HG02840 (cell line): ENCODE measurements around the gene ADAMTS8.

Experiments
- ATAC-seq: cut with Tn5 transposase; IDR thresholded peaks from one replicate; pipeline ENCODE4 v1.9.1; 2021; ENCODE audit warnings: mild to moderate bottlenecking, moderate library complexity, moderate number of reproducible peaks; ENCODE audit not compliant: unreplicated experiment, low FRiP score

The ADAMTS8 gene

DNA sequence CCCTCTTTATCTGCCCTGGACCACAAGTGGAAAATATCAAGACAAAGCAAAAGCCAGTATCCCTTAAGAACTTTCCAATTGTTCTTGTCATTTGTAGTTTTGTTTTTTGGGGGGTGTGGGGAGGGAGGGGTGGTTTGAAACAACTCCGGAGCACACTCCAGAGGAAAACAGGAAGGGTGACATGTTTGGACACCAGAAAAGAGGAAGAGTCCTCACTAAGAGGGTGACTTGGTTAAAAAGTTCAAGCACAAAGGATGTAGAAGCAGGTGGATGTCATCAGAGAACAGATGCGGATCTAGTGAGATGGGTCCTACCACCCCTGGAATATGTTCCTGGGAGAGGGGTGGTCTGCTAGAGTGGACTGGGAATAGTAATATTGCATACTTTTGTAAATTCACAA, 25.8 kb downstream of the ADAMTS8 start:
- no peak for ATAC-seq

DNA sequence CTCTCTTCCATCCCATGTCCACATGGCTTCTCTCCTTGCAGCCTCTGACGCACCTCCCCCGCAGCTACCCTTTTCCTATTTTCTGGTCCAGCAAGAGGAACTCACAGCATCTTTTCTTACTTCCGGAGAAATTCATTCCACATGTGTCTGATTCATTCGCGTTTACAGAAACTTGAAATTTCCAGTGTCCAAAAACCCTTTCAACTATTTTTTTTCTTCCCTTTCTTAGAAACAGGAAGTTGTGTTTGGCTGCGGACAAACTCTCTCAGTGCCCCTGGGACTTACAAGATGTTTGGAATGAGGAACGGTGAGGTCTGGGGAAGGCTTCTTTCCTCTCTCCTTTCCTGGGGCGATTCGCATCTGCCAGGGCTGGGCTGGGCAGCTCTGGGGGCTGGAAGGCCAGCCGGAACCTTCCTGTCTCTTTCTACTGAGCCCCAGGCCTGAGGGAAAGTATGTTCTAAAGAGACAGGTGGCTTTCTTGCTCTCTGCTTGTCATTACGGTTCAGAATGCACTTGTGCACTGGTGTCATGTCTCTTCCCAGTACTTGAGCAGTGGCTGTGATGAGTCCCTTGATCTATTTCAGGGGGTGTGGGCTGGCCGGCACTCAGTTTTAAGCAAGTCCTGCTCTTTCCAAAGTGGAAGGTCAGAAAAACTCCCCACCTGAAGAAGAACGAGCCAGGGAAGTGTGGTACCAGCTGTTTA, 27.5 kb downstream of the ADAMTS8 start:
- ATAC-seq, result no peak

DNA sequence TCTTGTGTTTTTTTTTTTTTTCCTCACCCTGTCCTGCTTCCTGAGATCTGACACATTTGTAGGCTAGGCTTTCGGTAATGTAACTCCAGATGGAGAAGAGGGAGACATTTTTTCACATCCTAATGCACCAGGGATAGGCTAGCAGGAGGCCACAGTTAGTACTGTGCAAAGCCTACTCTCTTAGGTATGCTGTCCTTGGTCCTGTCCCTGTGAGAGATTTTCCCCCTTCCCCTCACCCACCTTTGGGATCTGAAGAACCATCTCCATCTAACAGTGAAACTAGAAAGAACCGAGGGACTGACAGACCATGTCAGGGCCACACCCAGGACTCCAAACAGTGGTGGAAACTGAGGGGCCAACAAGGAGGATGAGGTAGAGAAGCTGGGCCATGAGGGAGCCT, 29.2 kb downstream of the ADAMTS8 start:
- no peak for ATAC-seq

DNA sequence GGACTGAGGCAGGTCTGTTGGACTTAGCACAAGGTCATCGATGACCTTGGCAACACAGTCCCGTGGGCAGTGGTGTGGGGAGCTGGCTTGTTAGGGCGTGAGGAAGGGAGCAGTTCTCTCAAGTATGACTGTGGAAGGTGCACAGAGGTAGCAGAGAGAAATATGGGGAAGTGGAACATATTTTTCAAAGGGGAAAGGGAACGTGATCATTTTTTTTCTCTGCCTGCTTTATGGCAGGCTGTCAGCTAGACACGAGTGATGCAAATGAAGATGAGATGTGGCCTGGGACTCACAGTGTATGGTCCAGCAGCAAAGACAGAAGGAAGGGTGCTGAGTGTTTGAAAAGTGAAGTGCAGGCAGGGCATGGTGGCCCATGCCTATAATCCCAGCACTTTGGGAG, 30.6 kb downstream of the ADAMTS8 start:
- no peak for ATAC-seq

DNA sequence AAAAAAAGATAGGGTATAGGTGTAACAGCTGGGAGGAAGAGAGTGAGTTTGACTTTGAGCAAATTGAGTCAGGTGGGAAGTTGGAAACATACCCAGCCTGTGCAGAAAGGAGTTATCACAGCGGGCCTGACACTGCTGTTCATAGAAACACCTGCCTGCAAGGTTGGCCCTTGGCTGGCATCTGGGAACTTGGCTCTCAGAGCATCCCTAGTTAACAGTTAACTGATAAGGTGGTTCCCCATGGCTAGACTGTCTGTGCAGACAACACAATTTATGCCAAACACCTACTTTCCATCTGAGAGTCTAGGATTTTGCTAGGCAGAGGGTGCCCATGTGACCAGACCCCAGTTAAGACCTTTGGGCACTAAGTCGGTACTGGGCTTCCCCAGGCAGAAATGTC, 31.4 kb downstream of the ADAMTS8 start:
- no peak for ATAC-seq

DNA sequence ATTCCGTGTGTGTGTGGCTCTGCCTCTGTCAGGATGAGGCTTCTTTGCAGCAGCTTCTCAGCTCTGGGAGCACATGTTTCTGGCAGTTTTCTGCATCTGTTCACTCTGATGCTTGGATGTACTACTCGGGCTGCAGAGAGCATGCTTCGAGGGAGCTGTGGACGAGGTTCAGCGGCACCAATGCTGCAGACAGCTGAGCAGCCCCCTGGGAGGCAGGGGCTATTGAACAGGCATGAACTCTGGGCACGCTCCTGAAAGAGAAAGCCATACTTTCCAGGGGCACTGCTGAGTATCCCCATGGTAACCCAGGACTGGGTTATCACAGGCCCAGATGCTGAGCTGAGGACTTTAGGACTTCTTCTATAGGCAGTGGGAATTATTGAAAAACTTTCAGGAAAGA, 33.8 kb downstream of the ADAMTS8 start:
- no peak for ATAC-seq

DNA sequence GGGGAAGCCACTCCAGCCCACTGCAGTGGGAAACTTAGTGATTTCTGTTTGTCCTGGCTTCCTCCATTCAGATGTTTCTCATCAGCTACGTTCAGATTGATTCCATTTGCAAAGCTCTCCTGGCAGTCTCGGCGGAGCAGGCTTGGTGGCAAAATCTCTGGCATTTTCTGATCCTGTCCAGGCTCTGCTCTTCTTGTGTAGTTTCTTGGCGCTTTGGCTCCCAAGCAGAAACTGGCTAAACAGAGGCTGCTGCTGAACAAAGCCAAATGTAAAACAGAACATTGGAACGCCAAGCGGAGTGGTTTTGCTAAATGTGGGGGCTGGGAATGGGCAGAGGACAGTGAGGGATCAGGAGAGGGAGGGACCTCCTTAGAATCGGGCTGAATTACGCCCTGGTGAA, 36.7 kb downstream of the ADAMTS8 start:
- no peak for ATAC-seq

DNA sequence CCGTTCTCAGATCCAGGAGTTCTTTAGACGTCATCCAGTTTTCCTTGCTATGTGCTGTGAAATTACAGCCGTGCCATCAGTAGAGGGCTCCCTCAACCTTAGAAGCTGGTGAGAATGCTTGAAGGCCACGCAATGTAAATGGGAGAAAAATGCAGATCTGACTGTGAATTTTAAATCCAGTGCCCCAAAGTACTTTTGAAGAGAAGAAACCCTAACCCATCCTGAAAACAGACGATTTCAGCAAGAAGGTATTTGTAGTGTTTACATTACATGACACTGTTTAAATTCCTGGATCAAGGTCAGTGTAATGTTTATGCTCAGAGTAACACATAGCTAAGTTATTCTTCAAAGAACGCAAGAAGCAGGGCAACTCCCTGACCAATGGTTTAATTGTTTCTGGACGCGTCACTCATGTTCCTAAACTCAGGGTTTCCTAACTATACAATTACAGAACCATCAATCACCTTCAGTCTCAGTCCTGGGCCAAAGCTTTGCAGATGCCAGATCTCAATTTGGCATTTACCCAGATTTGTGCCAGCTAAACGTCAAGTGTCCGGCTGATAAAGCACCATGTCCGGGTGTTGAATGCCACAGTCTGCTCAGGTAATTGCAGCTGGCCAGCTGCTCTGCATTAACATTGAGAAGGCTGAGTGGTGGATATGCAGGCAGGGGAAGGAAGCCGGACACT, 38.2 kb downstream of the ADAMTS8 start:
- no peak for ATAC-seq

DNA sequence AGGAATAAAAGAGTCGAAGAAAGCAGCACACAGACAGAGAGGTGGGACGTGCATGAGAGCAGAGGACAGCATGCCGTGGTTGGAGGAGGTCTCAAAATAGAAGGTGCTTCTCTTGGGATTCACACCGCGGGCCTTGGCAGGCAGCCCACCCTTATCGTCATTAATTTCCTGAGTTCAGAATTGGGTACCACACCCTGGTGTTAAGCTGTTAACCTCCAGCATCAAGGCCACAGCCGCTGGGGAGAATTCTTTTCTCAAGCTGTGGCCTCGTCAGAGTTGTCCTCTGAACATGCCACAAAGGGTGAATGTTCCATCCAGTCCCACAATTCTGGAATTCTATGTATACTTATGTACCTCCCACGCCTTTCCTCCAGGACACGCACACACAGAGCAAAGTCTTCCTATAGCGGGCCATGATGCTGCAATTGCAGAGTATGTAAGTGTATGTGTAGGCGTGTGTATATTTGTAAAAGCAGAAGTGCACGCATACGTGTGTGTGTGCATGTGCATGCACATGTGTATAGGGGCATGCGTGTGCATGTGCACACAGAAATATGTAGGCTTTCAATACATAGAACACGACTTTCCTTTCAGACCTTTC, 39.0 kb downstream of the ADAMTS8 start:
- ATAC-seq, result no peak

DNA sequence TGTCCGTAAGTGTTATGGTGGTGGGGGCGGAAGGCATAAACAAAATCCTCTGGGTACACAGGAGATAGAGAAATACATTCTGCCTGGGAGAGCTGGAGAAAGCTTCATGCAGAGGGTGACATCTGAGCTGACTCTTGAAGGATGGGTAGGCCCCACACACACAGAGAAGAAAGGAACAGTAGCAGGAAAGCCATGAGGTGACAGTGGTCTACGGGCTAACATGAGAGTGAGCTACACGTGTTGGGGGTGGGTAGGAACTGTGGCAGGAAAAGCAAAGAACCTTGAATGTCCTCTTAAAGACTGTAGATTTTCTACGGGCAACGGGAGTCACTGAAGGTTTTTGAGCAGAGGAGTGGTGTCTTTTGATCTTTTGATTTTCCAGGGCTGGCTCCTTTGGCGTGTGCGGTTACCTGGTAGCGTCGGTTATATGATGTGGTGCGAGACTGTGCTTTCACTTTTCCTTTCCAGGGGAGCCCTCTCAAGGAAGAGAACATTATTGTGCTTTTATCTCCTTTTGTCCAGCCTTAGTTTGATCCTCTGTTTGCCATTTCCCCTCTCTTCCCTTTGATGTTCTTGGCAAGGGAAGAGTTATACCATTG, 39.7 kb downstream of the ADAMTS8 start:
- no peak for ATAC-seq

DNA sequence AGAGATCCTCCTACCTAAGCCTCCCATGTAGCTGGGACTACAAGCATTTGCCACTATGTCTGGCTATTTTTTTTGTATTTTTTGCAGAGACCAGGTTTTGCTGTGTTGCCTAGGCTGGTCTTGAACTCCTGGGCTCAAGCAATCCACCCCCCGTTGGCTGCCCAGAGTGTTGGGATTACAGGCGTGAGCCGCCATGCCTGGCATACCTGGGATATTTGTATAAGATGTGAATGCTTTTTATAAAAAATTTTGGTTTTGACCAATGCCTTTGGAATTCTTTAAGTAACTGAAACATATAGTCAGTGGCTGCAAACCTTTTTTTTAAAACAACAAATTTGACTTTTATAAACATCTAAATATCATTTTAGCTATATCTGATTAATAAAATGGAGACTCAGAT, 42.4 kb downstream of the ADAMTS8 start:
- no peak for ATAC-seq

DNA sequence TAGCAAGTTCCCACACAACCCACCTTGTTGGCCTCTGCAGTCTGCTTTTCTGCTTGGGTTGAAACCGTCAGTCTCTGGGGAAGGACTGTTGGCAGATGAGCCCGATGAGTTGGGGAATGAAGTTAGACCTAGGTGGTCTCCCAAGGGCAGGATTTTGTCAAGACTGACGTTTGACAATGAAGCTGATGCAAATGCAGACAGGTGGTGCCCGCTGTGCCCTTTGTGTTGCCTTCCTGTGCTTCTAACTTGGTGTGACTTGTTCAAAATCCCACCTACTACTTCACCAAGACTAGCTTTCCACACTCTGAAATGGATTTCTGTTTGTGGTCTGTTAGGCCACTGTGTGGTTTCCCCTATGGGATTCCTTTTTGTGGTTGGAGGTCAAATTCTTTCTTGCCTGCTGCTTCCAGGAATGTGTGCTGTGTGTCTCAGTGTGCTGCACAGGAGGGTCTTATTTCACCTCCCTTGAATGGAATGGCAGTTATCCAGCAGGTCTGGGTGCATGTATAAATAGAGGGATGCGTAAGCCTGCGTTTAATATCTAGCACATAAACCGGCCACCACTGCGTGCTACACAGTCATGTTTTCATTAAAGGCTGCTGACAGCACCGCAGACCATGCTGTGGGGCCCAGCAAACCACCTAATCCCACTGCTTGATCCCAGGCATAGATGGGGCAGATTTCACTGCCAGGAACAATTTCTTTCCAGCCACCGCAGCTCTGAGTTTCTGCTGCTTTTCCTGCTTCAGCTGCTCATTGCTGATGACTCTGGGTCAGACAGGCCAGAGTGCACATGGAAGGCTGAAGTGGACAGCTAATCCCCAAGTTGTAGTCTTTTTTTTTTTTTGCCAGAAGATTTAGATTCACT, 44.8 kb downstream of the ADAMTS8 start:
- ATAC-seq, result no peak

DNA sequence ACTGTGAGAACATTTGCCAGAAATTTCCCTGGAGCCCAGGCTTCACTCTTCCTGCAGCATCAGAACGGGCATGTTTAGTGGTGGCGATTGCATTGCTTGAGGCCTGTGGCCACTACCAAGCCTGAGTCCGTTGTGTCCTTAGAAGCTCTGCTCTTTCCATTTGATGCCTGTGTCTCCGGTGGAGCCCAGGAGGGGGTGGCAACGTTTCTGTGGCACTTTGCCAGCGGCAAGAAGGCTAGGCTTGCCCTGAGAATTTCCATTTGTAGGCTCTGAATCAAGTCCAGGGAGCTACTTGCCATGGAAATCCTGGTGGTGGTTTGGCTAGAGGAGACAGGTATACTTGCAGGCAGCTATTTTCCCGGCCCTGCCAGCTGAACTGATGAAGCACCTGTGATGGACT, 47.1 kb downstream of the ADAMTS8 start:
- ATAC-seq, result no peak

DNA sequence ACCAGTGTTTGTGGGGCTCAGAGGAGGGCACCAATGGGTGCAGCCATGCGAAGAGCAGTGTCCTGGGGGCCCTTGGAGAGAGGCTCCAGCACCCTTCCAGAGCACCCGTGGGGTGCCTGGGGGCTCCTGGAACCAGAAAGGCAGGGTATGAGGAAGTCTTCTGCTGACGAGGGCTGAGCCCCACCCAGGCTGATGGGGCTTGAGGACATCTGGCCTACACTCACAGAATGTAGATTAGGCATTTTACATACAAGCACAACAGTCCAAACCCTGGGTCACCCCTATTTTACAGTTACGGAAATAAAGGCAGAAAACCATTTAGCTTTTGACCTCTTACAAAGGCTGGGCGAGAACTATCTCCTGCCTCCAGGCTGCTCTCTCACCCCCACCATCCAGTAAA, 47.6 kb downstream of the ADAMTS8 start:
- no peak for ATAC-seq

DNA sequence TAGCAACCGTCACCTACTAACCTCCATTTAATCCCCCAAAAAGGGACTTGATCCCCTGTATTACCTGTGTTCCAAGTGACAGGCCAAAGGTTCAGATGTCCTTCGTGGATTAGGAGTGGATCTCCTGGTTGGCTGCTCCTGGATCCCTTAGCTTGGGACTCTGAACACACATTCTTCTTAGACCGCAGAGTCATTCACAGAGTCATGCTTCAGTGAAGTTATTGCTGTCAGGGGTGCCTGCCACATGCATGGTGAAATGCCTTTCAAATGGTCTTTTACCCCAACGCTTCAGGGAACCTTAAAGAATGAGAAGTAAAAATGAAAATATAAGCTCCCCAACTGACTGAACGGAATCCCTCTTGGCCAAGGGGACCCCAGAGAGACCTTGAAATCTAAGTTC, 49.1 kb downstream of the ADAMTS8 start:
- no peak for ATAC-seq

DNA sequence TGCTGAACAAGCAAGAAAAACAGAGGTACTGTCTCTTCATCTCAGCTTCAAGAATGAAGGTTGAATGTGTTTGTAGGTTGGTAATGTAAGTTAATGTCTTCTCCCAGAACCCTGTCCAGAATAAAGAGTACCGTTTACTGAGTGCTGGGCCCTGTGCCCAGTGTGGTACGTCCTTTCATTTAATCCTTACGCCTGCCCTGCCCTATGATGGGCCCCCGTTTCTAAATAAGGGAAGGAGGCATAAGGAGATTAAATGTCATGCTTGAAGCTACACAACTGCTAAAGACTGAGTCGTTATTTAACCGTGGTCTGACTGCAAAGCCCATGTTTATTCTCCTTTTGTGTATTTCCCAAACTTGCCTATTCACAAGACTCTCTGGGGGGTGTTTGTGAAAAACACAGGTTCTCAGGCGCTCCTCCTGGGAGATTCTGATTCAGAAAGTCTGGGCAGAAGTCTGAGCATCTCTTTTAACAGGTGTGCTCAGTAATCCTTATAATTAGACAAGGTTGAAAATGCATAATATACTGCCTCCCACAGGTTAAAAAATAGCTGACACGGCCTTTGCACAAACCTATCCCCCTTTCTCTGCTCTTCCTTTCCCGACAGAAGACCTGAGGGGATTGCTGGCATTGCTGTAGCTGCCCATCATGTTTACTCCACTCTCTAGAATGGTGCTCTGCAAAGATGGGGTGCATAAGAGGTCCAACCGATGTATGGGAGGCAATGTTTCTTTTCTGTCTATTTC, 57.4 kb downstream of the ADAMTS8 start:
- no peak for ATAC-seq

DNA sequence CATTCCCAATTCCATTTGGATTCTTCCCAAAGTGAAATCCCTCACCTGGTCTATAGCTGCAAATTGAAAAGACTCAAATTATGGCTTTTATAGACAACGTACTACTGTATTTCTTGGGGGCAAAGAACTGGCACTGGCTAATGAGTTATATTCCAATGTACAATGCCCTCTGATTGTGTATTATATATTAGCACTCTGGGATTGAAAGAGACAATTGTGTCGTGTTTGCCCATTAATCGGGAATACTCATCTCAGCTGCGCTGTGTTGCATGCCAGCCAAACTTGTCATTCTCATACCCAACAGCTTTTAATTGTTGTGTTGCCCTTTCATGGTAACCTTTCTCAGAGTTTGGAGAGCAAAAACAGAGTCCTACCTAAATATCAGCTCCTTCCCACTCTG, 58.7 kb downstream of the ADAMTS8 start:
- no peak for ATAC-seq

DNA sequence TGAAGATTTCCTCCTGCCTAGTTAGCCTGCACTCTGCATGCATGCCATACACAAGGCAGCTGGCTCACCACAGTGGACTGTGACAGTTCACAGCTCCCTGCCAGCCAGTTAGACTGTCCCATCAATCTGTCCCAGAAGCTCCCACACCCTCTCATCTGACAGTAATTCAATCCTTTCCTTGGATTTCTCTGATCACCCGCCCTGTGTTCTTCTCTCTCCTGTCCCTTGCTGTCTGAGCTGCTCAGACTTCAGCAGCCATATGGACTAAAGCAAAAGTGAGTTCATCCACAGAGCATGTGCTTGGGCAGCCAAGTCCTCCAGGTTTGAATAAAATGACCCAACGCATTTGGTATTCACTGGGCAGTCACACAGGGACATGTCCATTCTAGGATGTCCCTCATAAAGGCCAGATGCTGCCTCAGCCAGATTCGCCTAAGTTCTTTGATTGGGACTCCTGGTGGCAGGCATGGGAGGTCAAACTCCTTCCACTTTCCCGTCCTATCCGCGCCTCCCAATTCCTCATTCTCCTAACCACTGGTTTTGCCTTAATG, 59.2 kb downstream of the ADAMTS8 start:
- ATAC-seq, result no peak

DNA sequence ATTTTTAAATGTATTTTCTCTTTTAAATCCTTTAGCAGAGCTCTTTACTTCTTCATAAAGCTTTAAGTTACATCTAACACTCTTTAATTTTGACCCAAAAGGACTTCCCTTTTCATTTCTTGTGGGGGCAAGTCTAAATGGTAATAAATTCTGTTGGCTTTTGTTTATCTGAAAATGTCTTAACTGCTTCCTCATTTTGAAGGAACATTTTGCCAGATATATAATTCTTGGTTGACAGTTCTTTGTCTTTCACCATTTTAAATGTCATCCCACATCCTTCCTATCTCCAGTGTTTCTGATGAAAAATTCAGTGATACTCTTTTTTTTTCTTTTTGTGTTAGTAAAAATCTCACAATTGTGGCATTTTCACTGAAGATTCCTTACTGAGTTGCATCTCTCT, 69.0 kb downstream of the ADAMTS8 start:
- ATAC-seq, result no peak

DNA sequence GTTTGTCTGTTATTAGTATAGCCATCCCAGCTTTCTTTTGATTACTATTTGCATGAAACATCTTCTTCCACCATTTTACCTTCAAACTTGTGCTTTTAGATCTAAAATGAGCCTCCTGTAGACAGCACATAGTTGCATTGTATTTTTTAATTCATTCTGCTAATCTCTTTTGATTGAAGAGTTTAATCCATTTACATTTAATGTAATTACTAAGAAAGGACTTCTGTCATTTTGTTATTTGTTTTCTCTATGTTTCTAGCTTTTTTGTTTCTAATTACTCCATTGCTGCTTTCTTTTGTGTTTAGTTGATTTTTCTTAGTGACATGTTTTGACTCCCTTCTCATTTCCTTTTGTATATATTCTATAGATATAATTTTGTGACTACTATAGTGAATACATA, 70.0 kb downstream of the ADAMTS8 start:
- ATAC-seq, result no peak
